Muscle of leg (tissue), 11 donors: ENCODE data around the gene PGD. TPM values are rescaled to one million over a fixed set of nuclear protein-coding genes. Genes with fewer than 3 reads are reported as not detected.
"Not testable (repeated sequence)": the region's sequence is repeated elsewhere in the genome, so short reads cannot be mapped to it uniquely, and the experiment has no call there.

Source experiments
- DNase-seq: peaks from one replicate; pipeline ENCODE4 v3.0.0; 2013
- H3K27ac ChIP-seq: one replicate; pipeline ENCODE4 v1.5.1; 2013; ENCODE audit warnings: mild to moderate bottlenecking, low read length, control low read depth
- H3K27me3 ChIP-seq: one replicate; pipeline ENCODE4 v1.6.1; 2013; ENCODE audit warnings: low read length; ENCODE audit not compliant: control insufficient read depth, insufficient read depth
- H3K36me3 ChIP-seq: one replicate; pipeline ENCODE4 v1.6.1; 2013; ENCODE audit warnings: low read length; ENCODE audit not compliant: control insufficient read depth, insufficient read depth
- H3K4me1 ChIP-seq: one replicate; pipeline ENCODE4 v1.6.1; 2013; ENCODE audit warnings: low read length; ENCODE audit not compliant: control insufficient read depth, insufficient read depth
- H3K4me3 ChIP-seq: one replicate; pipeline ENCODE4 v1.5.1; 2013; ENCODE audit warnings: low read length, control low read depth
- H3K9me3 ChIP-seq: replicated peaks from 2 replicates; pipeline ENCODE4 v1.6.1; 2013; ENCODE audit warnings: low read depth, low read length; ENCODE audit not compliant: control insufficient read depth
- WGBS: methylation state at CpG from one replicate; pipeline ENCODE4 v1.1.5; 2013; ENCODE audit warnings: missing lambda C conversion rate; ENCODE audit not compliant: insufficient coverage; 5-methylcytosine and 5-hydroxymethylcytosine counted together
- polyA plus RNA-seq, 8 donors: library from polyadenylated mRNA; unstranded; fragments of 120-200 nt; gene quantifications; one replicate each; pipeline versions ENCODE4 v1.2.1 to v1.2.3, GENCODE V29; 2013; ENCODE audit warnings: inconsistent platforms in 1 of 8, low replicate concordance in 1 of 8; ENCODE audit not compliant: insufficient read length in 8 of 8, insufficient read depth in 1 of 8
- total RNA-seq: library from RNA; stranded (reverse); fragments of 120-200 nt; gene quantifications from one replicate; pipeline ENCODE4 v1.2.4, GENCODE V29; 2013

Gene PGD
- total and polyA plus RNA-seq, 9 donors = 51.2 to 150 (median 126) TPM

- no peak overlapping the region for H3K4me3 ChIP-seq
- peaks cover 18% of the 10 kb centered on the region for H3K4me1 ChIP-seq
- no peaks in the 10 kb centered on the region for H3K27me3 ChIP-seq
- peaks cover 3% of the 10 kb centered on the region for H3K9me3 ChIP-seq
- H3K27ac ChIP-seq = no peak overlapping the region
- H3K36me3 ChIP-seq = peaks cover 3% of the 10 kb centered on the region
- WGBS = 81% methylated on average over 3 of the region's 6 CpGs
- DNase-seq = no peak
Measured at GRCh38 chr1:10389271-10389973, 9.4 kb upstream of the PGD start.

GRCh38 chr1:10396870-10397269 lies 2.0 kb upstream of the PGD start:
- no peak for DNase-seq
- Histone ChIP-seq H3K27ac (no peak overlapping the region), H3K4me1 (peaks cover 17% of the 10 kb centered on the region), H3K4me3 (no peak overlapping the region), H3K27me3 (no peaks in the 10 kb centered on the region), H3K36me3 (peaks cover 2% of the 10 kb centered on the region), H3K9me3 (peaks cover 3% of the 10 kb centered on the region)
- no CpG with 5 or more reads among the region's 3 CpGs for WGBS

- H3K4me3 ChIP-seq = peak overlapping the region; percentile 78
- H3K27me3 ChIP-seq = no peaks in the 10 kb centered on the region
- peaks cover 12% of the 10 kb centered on the region for H3K36me3 ChIP-seq
- H3K4me1 ChIP-seq = peaks cover 17% of the 10 kb centered on the region
- no peak for DNase-seq
- under 1% methylated on average over 32 of the region's 34 CpGs for WGBS
- H3K9me3 ChIP-seq = peaks cover 3% of the 10 kb centered on the region
- H3K27ac ChIP-seq = peak overlapping the region; percentile 84
Measured at GRCh38 chr1:10398278-10398733, 558 bp upstream of the PGD start.

- Histone ChIP-seq H3K27ac (peak overlapping the region; percentile 92), H3K9me3 (no peaks in the 10 kb centered on the region), H3K36me3 (peaks cover 20% of the 10 kb centered on the region), H3K4me3 (peak overlapping the region; percentile 78), H3K4me1 (peaks cover 17% of the 10 kb centered on the region), H3K27me3 (no peaks in the 10 kb centered on the region)
- WGBS = under 1% methylated on average over 42 of the region's 42 CpGs
- DNase-seq = peak; percentile 59
Measured at GRCh38 chr1:10399444-10399941, 629 bp downstream of the PGD start.

GRCh38 chr1:10400013-10400412 lies 1.1 kb downstream of the PGD start:
- H3K27me3 ChIP-seq = no peaks in the 10 kb centered on the region
- H3K9me3 ChIP-seq = no peaks in the 10 kb centered on the region
- peaks cover 25% of the 10 kb centered on the region for H3K36me3 ChIP-seq
- H3K27ac ChIP-seq = peak overlapping the region; percentile 92
- peaks cover 17% of the 10 kb centered on the region for H3K4me1 ChIP-seq
- H3K4me3 ChIP-seq = peak overlapping the region; percentile 78
- WGBS = 22% methylated on average over 4 of the region's 8 CpGs
- DNase-seq = no peak

- no peak for DNase-seq
- H3K4me1 ChIP-seq = peaks cover 17% of the 10 kb centered on the region
- H3K27ac ChIP-seq = no peak overlapping the region
Measured at GRCh38 chr1:10401281-10401680, 2.4 kb downstream of the PGD start.

GRCh38 chr1:10402729-10403274 lies 3.9 kb downstream of the PGD start:
- Histone ChIP-seq H3K27ac (no peak overlapping the region), H3K9me3 (no peaks in the 10 kb centered on the region), H3K4me3 (no peak overlapping the region), H3K4me1 (peaks cover 17% of the 10 kb centered on the region), H3K36me3 (peaks cover 52% of the 10 kb centered on the region), H3K27me3 (no peaks in the 10 kb centered on the region)
- DNase-seq = no peak
- WGBS = 98% methylated on average over 5 of the region's 9 CpGs

More at GRCh38 chr1:10401281-10401680, 2.4 kb downstream of the PGD start:
- peaks cover 37% of the 10 kb centered on the region for H3K36me3 ChIP-seq
- no peak overlapping the region for H3K4me3 ChIP-seq
- WGBS = 57% methylated on average over 1 of the region's 1 CpG
- H3K27me3 ChIP-seq = no peaks in the 10 kb centered on the region
- no peaks in the 10 kb centered on the region for H3K9me3 ChIP-seq

GRCh38 chr1:10407201-10407600 lies 8.3 kb downstream of the PGD start:
- Histone ChIP-seq H3K36me3 (peaks cover 87% of the 10 kb centered on the region), H3K4me1 (no peaks in the 10 kb centered on the region), H3K27me3 (no peaks in the 10 kb centered on the region), H3K27ac (no peak overlapping the region), H3K9me3 (no peaks in the 10 kb centered on the region), H3K4me3 (no peak overlapping the region)
- no peak for DNase-seq
- WGBS = 93% methylated on average over 2 of the region's 2 CpGs

- H3K27me3 ChIP-seq = no peaks in the 10 kb centered on the region
- no peak overlapping the region for H3K27ac ChIP-seq
- H3K36me3 ChIP-seq = peaks cover 83% of the 10 kb centered on the region
- peak; percentile 53 for DNase-seq
- 63% methylated on average over 3 of the region's 6 CpGs for WGBS
- no peaks in the 10 kb centered on the region for H3K4me1 ChIP-seq
- H3K9me3 ChIP-seq = no peaks in the 10 kb centered on the region
- no peak overlapping the region for H3K4me3 ChIP-seq
Measured at GRCh38 chr1:10415211-10415930, 16.5 kb downstream of the PGD start.

- H3K27ac ChIP-seq, H3K9me3 ChIP-seq, DNase-seq, H3K27me3 ChIP-seq, H3K4me3 ChIP-seq, H3K4me1 ChIP-seq: not testable (repeated sequence)
- WGBS = no CpG with 5 or more reads among the region's 1 CpG
- H3K36me3 ChIP-seq = peaks cover 83% of the 10 kb centered on the region
Measured at GRCh38 chr1:10415967-10416366, 17.1 kb downstream of the PGD start.
